Epithelial cell of esophagus (primary cell): Measurements from ENCODE around the gene MYH15.
A peak's percentile ranks its signal among the peaks of the same experiment; 100 is the strongest.

ENCODE experiments used
- DNase-seq: peaks from one replicate; pipeline ENCODE4 v3.0.0; 2010; ENCODE audit warnings: low read depth
- H3K4me3 ChIP-seq: 2 replicates; pipeline ENCODE4 v1.5.1; 2011; ENCODE audit warnings: mild to moderate bottlenecking, low read length, control low read depth
- TF ChIP-seq, protein P1 (sequence below): IDR thresholded peaks from 2 replicates; pipeline ENCODE4 v1.5.1; 2011; ENCODE audit warnings: low read depth, mild to moderate bottlenecking, low read length, control low read depth, inconsistent platforms; ENCODE audit not compliant: insufficient read depth; ENCODE audit errors: missing control alignments

Gene MYH15

DNA sequence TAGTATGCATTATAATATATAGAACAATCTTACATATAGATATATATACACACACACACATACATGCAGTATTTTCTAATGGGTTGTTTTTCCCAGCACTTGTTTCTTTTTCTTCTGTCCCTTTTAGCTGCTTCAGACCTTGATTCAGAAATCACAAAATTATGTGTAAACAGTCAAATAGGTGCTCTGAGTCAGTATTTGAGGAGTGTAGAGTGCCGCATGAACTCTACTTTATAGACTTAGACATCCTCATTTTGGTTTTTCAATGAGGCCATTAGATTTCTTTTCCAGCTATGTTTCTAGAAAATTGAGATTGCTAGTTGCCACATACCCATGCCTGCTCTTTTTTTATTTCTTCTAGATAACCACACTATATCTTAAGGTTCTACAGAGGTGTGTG is 155.8 kb downstream of the MYH15 start:
- no peak for DNase-seq
- TF ChIP-seq, protein P1, sequence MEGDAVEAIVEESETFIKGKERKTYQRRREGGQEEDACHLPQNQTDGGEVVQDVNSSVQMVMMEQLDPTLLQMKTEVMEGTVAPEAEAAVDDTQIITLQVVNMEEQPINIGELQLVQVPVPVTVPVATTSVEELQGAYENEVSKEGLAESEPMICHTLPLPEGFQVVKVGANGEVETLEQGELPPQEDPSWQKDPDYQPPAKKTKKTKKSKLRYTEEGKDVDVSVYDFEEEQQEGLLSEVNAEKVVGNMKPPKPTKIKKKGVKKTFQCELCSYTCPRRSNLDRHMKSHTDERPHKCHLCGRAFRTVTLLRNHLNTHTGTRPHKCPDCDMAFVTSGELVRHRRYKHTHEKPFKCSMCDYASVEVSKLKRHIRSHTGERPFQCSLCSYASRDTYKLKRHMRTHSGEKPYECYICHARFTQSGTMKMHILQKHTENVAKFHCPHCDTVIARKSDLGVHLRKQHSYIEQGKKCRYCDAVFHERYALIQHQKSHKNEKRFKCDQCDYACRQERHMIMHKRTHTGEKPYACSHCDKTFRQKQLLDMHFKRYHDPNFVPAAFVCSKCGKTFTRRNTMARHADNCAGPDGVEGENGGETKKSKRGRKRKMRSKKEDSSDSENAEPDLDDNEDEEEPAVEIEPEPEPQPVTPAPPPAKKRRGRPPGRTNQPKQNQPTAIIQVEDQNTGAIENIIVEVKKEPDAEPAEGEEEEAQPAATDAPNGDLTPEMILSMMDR = no peak

DNA sequence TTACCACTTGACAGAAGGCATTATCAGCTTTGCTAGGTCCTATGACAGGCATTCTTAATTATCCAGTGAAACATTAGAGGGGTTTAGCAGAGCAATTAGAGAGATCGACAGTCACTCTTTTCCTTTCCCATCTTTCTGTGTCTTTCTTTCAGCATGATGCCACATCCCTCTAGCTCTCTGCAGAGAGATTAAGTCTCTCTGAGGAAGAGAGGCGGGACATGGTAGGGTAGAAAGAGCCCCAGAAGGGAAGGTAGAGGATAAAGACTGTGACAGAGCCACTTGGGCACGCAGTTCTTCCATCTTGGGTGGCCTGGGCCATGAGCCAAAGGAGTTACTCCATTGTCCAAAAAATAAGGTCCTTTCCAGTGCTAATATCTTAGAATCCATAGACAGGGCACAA is 158.2 kb downstream of the MYH15 start:
- TF ChIP-seq, protein P1 = no peak
- no peak overlapping the region for H3K4me3 ChIP-seq
- DNase-seq = no peak

More for the DNA sequence above, 155.8 kb downstream of the MYH15 start:
- no peak overlapping the region for H3K4me3 ChIP-seq

DNA sequence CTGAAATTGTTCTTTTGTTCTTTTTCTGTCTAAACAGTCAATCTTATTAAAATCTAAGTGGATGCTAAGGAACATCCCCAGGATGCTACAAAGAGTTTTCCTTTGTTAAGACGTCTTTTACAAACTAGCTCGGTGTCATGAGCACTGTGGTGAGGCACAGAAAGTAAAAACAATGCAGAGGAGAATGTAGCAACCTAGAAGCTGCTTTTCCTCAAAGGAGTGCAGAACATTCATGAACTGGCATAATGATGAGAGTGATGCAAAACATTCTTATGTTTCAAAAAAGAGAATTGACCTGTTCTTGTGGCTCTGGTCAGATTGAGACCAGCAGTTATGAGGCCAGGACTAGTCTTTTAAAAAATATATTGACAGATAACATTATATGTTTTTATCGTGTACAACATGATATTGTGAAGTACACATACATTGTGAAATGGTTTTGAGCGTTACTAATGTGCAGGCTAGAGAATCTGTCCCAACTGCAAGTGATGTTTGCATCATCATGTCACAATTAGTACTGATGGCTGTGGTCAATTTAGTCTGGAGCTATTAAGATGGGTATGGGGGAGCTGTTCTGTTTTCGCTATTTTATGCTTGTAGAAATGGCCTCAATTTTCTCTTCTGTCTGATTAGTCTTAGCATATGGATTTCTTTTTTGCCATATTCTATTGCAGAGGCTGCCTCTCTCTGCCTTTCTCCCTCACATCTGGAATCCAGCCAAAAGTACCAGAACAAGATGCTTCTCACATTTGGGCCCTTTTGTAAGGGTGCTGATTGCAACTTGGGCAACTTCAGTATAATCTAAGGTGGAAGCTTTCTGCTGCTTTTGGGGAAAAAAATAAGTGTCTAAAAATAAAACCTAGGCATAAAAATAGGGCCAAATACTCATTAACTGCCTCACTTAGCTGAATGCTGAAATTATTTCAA is 163.8 kb downstream of the MYH15 start:
- TF ChIP-seq, protein P1 = no peak
- DNase-seq = no peak

DNA sequence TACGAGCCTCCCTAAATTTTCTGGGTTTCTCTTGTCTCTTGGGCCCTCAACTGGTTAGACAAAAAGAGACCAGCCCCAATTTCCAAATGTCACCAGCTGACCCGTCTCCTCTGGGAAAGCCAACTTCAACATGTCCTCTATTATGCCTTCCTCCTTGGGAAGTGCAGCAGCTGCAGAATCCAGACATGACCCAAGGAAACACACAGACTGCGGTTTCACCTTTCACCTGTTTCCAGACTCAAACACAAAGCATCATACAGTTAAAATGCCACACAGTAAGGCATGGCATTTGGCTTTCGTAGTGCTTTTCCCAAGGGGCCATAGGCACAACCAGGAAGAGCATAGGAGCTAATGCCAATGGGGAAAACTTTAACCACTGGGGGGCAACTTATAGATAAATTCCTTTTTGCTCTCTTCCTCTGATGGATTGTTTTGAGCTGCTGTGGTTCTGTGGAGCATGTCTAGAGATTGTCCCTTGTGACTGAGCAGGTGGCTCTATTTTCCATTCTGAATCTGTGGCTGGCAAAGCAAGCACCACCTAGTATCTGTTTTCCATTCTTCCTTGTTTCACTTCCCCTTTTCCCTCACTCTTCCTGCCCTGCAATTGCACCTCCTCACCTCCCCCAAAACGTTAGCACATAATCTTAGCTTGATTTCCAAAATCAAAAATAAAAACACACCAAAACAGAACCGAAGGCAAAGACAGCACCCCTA is 164.7 kb downstream of the MYH15 start:
- H3K4me3 ChIP-seq = no peak overlapping the region
- TF ChIP-seq, protein P1 = no peak
- DNase-seq = no peak

More for the DNA sequence above, 163.8 kb downstream of the MYH15 start:
- H3K4me3 ChIP-seq = no peak overlapping the region

DNA sequence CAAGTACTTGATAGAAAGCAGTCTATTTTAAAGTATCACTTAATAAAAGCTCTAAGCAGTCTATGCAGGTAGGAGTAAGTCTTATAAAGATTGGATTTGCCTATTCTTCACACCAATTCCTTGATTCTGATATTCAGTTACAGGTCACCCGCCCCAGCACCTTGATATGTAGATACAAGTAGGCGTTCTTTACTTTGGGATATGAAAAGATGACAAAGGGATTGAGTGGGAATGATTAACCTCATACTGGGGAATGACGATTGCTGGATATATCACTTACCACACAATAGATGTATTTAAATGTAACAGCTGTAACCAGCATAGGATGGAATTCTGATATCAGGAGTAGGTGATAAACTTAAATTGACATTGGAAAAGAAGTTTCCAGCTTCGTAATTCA is 166.9 kb downstream of the MYH15 start:
- H3K4me3 ChIP-seq = no peak overlapping the region
- TF ChIP-seq, protein P1 = no peak
- no peak for DNase-seq

DNA sequence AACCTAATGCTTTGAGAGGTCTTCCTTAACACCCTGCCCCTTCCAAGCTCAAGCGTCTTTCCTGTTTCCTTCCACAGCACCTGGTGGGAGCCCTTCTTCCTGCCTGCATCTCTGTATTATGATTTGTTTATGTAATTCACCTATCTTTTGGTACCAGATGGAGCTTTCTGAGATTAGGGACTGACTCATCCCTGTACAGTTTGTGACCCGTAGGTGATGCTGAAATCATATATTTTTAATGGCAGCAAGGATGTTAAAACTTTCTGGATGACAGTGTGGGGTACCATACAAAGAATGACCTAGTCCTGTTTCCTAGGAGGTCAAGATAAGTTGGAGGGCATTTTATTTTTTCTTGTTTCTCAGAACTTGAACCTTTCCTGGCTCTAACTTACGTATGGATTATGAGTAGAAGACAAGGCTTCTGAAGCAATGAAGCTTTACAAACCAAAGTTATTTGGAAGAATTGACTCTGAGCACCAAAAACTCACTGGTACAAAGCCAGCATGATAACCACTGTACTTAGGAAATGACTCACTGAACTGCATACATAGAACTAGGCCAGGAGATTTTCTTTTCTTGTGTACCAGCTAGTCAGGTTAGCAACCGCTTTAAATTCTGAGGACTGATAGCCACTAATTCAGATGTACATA is 167.4 kb downstream of the MYH15 start:
- DNase-seq = peak; percentile 27
- H3K4me3 ChIP-seq = no peak overlapping the region
- TF ChIP-seq, protein P1 = no peak
